ENCODE measurements around the gene PLA2G6. TPM values are rescaled to one million over a fixed set of nuclear protein-coding genes. Genes with fewer than 3 reads are reported as not detected.

The PLA2G6 gene
- total and polyA plus RNA-seq, 2 of the 13 experiments (the other 11 are each of a cell fraction or from before 2014, with no cell fraction given), result 4.8 to 11.5 TPM

- TF ChIP-seq, protein P1, sequence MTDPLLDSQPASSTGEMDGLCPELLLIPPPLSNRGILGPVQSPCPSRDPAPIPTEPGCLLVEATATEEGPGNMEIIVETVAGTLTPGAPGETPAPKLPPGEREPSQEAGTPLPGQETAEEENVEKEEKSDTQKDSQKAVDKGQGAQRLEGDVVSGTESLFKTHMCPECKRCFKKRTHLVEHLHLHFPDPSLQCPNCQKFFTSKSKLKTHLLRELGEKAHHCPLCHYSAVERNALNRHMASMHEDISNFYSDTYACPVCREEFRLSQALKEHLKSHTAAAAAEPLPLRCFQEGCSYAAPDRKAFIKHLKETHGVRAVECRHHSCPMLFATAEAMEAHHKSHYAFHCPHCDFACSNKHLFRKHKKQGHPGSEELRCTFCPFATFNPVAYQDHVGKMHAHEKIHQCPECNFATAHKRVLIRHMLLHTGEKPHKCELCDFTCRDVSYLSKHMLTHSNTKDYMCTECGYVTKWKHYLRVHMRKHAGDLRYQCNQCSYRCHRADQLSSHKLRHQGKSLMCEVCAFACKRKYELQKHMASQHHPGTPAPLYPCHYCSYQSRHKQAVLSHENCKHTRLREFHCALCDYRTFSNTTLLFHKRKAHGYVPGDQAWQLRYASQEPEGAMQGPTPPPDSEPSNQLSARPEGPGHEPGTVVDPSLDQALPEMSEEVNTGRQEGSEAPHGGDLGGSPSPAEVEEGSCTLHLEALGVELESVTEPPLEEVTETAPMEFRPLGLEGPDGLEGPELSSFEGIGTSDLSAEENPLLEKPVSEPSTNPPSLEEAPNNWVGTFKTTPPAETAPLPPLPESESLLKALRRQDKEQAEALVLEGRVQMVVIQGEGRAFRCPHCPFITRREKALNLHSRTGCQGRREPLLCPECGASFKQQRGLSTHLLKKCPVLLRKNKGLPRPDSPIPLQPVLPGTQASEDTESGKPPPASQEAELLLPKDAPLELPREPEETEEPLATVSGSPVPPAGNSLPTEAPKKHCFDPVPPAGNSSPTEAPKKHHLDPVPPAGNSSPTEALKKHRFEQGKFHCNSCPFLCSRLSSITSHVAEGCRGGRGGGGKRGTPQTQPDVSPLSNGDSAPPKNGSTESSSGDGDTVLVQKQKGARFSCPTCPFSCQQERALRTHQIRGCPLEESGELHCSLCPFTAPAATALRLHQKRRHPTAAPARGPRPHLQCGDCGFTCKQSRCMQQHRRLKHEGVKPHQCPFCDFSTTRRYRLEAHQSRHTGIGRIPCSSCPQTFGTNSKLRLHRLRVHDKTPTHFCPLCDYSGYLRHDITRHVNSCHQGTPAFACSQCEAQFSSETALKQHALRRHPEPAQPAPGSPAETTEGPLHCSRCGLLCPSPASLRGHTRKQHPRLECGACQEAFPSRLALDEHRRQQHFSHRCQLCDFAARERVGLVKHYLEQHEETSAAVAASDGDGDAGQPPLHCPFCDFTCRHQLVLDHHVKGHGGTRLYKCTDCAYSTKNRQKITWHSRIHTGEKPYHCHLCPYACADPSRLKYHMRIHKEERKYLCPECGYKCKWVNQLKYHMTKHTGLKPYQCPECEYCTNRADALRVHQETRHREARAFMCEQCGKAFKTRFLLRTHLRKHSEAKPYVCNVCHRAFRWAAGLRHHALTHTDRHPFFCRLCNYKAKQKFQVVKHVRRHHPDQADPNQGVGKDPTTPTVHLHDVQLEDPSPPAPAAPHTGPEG (CRISPR knock-in tag; IDR thresholded peaks at IDR 0.05), result no peak
- TF ChIP-seq, protein P2, sequence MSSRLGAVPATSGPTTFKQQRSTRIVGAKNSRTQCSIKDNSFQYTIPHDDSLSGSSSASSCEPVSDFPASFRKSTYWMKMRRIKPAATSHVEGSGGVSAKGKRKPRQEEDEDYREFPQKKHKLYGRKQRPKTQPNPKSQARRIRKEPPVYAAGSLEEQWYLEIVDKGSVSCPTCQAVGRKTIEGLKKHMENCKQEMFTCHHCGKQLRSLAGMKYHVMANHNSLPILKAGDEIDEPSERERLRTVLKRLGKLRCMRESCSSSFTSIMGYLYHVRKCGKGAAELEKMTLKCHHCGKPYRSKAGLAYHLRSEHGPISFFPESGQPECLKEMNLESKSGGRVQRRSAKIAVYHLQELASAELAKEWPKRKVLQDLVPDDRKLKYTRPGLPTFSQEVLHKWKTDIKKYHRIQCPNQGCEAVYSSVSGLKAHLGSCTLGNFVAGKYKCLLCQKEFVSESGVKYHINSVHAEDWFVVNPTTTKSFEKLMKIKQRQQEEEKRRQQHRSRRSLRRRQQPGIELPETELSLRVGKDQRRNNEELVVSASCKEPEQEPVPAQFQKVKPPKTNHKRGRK (CRISPR knock-in tag; IDR thresholded peaks at IDR 0.05), result no peak
- TF ChIP-seq CBFB (CRISPR knock-in tag; IDR thresholded peaks at IDR 0.05), result no peak
- no peak for TF ChIP-seq ZGPAT (CRISPR knock-in tag; IDR thresholded peaks at IDR 0.05)
- TF ChIP-seq ZNF768 (CRISPR knock-in tag; IDR thresholded peaks at IDR 0.05), result peak; percentile 33; the same call in 1 of the 2 replicates
- TF ChIP-seq ZEB1 (IDR thresholded peaks at IDR 0.05; ENCODE audit: insufficient replicate concordance, low read depth), result no peak
- no peak for TF ChIP-seq KDM1A (CRISPR knock-in tag; IDR thresholded peaks at IDR 0.05)
- TF ChIP-seq RXRB (CRISPR knock-in tag; IDR thresholded peaks at IDR 0.05; ENCODE audit: borderline replicate concordance), result 0 out of 2 replicates have a peak, but pooled peaks have one; percentile 14
- no peak for TF ChIP-seq ZNF879 (CRISPR knock-in tag; IDR thresholded peaks at IDR 0.05)
- no peak for TF ChIP-seq ZNF180 (CRISPR knock-in tag; IDR thresholded peaks at IDR 0.05; ENCODE audit: borderline replicate concordance, low read depth)
- no peak for TF ChIP-seq ZNF274 (CRISPR knock-in tag; IDR thresholded peaks at IDR 0.05)
- no peak for TF ChIP-seq SIN3B (IDR thresholded peaks at IDR 0.05; ENCODE audit: low read length)
- no peak for TF ChIP-seq NCOA5 (CRISPR knock-in tag; IDR thresholded peaks at IDR 0.05)
- no peak for TF ChIP-seq ZMYM2 (CRISPR knock-in tag; IDR thresholded peaks at IDR 0.05)
- no peak for TF ChIP-seq BHLHE40 (IDR thresholded peaks at IDR 0.05; ENCODE audit: low read length)
- peak; percentile 54; the same call in 1 of the 2 replicates for TF ChIP-seq TFAP4 (IDR thresholded peaks at IDR 0.05; ENCODE audit: borderline replicate concordance, low read depth)
- no peak for TF ChIP-seq SUZ12 (IDR thresholded peaks at IDR 0.05; ENCODE audit: low read depth, low read length)
- TF ChIP-seq SOX13 (IDR thresholded peaks at IDR 0.05), result no peak
- TF ChIP-seq SOX13 (CRISPR knock-in tag; conservative IDR thresholded peaks at IDR 0.05 in 1 of 2, IDR thresholded peaks at IDR 0.05 in 1 of 2), result peak in 1 of 2 experiments; percentile 73; a peak in 2 of 4 replicates
- TF ChIP-seq HNRNPLL (IDR thresholded peaks at IDR 0.05; ENCODE audit: low read depth, low read length, poor library complexity, severe bottlenecking), result no peak
- no peak for TF ChIP-seq ZNF567 (CRISPR knock-in tag; IDR thresholded peaks at IDR 0.05; ENCODE audit: borderline replicate concordance)
These were observed 47.5 kb upstream of the PLA2G6 start (continued) for GRCh38 chr22:38228873-38229740.
